OCI-LY7 (cell line): ENCODE results near the gene SLC1A7. TPM values are rescaled to one million over a fixed set of nuclear protein-coding genes. Genes with fewer than 3 reads are reported as not detected.

Experiments
- BruUV-seq: library from RNA; stranded (reverse); fragments of 400-500 nt; replicated peaks from 2 replicates; lab custom pipeline; 2021; lab: Mats Ljungman, UMichigan
- CTCF ChIA-PET: fragments of 300-600 bp; sonication (Branson Sonifier 250); formaldehyde crosslinking; loops from one replicate; lab custom pipeline; 2022; ENCODE audit warnings: antibody characterized with exemption; ENCODE audit not compliant: unreplicated experiment; lab: Charles Lee
- POLR2A ChIA-PET: fragments of 300-600 bp; sonication (Branson Sonifier 250); formaldehyde crosslinking; loops from one replicate; lab custom pipeline; 2022; ENCODE audit warnings: antibody characterized with exemption; lab: Charles Lee
- DNase-seq: peaks from one replicate; pipeline ENCODE4 v3.0.0-alpha.2; 2015; ENCODE audit warnings: low spot score
- H2AFZ ChIP-seq: fragments of 200-600 bp; sonication (generic), shearing (Covaris generic); 2 replicates; pipeline ENCODE4 v1.6.1; 2014; ENCODE audit warnings: mild to moderate bottlenecking, antibody characterized with exemption, low read length, moderate library complexity
- H3K27ac ChIP-seq: fragments of 200-600 bp; sonication (generic); 2 replicates; pipeline ENCODE4 v1.5.1; 2014; ENCODE audit warnings: mixed run types, low read depth, mild to moderate bottlenecking, moderate library complexity, low read length, inconsistent platforms; ENCODE audit not compliant: poor library complexity, severe bottlenecking
- H3K36me3 ChIP-seq: fragments of 200-600 bp; sonication (generic); 2 replicates; pipeline ENCODE4 v1.6.1; 2014; ENCODE audit warnings: mild to moderate bottlenecking, antibody characterized with exemption, low read length, moderate library complexity, mixed read lengths; ENCODE audit not compliant: insufficient read depth
- H3K4me1 ChIP-seq: fragments of 200-600 bp; sonication (generic); 2 replicates; pipeline ENCODE4 v1.5.1; 2014; ENCODE audit warnings: mild to moderate bottlenecking, low read length; ENCODE audit not compliant: insufficient read depth, poor library complexity, severe bottlenecking
- H3K4me2 ChIP-seq: fragments of 200-600 bp; sonication (generic); 2 replicates; pipeline ENCODE4 v1.6.1; 2014; ENCODE audit warnings: mild to moderate bottlenecking, low read length
- H3K4me3 ChIP-seq: fragments of 200-600 bp; sonication (generic); 2 replicates; pipeline ENCODE4 v1.5.1; 2014; ENCODE audit warnings: mild to moderate bottlenecking, low read depth, low read length; ENCODE audit not compliant: poor library complexity, severe bottlenecking
- H3K79me2 ChIP-seq: fragments of 200-600 bp; sonication (generic); 2 replicates; pipeline ENCODE4 v1.6.1; 2016; ENCODE audit warnings: low read depth, mild to moderate bottlenecking, low read length, moderate library complexity, mixed read lengths; ENCODE audit not compliant: insufficient read depth
- H3K9me2 ChIP-seq: fragments of 200-600 bp; sonication (generic); 2 replicates; pipeline ENCODE4 v1.6.1; 2016; ENCODE audit warnings: mild to moderate bottlenecking, low read length, mixed read lengths; ENCODE audit not compliant: insufficient read depth
- H3K9me3 ChIP-seq: fragments of 200-600 bp; sonication (generic); 2 replicates; pipeline ENCODE4 v1.6.1; 2014; ENCODE audit warnings: mild to moderate bottlenecking, mixed run types, low read length, mixed read lengths
- H4K20me1 ChIP-seq: fragments of 200-600 bp; sonication (generic); 2 replicates; pipeline ENCODE4 v1.6.1; 2014; ENCODE audit warnings: mild to moderate bottlenecking, antibody characterized with exemption, low read length, moderate library complexity, mixed read lengths; ENCODE audit not compliant: insufficient read depth
- CTCF ChIP-seq: fragments of 200-600 bp; sonication (generic); conservative IDR thresholded peaks from 2 replicates; pipeline ENCODE4 v1.5.1; 2014; ENCODE audit warnings: mild to moderate bottlenecking, antibody characterized with exemption, low read length, moderate library complexity, mixed read lengths
- EZH2phosphoT487 ChIP-seq: fragments of 200-600 bp; sonication (generic); IDR thresholded peaks from 2 replicates; pipeline ENCODE4 v1.6.1; 2018; ENCODE audit warnings: low read depth, borderline replicate concordance, mild to moderate bottlenecking, mixed run types, antibody characterized with exemption, low read length, moderate library complexity, mixed read lengths
- intact Hi-C: fragments of 100-400 bp; cut with micrococcal nuclease; formaldehyde crosslinking; loops from one replicate; pipeline ENCODE4 v1.10.0; 2022; ENCODE audit not compliant: unreplicated experiment
- total RNA-seq, 2 experiments: library from RNA; depleted of rRNA in 1 of 2; stranded (reverse); fragments of >200 nt in 1 of 2; shearing (Covaris generic) in 1 of 2; gene quantifications; 2 replicates each; pipeline ENCODE4 v1.2.3, GENCODE V29; 2014 to 2022

Gene SLC1A7
- total RNA-seq, 2 experiments from 2014 or later: not detected

GRCh38 chr1:53134042-53134485 is 8.4 kb downstream of the SLC1A7 start:
- no peak for DNase-seq
- H3K4me3 ChIP-seq: no peak overlapping the region
- H3K9me2 ChIP-seq: no peaks in the 10 kb centered on the region
- H3K27ac ChIP-seq: no peak overlapping the region
- H3K36me3 ChIP-seq: no peaks in the 10 kb centered on the region
- TF ChIP-seq CTCF (no peak), EZH2phosphoT487 (no peak)
- no peak overlapping the region for H2AFZ ChIP-seq
- intact Hi-C loops: no loop called here
- no peaks in the 10 kb centered on the region for H4K20me1 ChIP-seq
- ChIA-PET POLR2A (no interaction called here), CTCF (no interaction called here)
- no peaks in the 10 kb centered on the region for H3K4me1 ChIP-seq
- H3K79me2 ChIP-seq: no peaks in the 10 kb centered on the region
- no TSS peak for BruUV-seq
- no peak overlapping the region for H3K4me2 ChIP-seq
- H3K9me3 ChIP-seq: peaks cover 12% of the 10 kb centered on the region; the same call in 1 of the 2 replicates

GRCh38 chr1:53133261-53134041 is 9.0 kb downstream of the SLC1A7 start:
- Histone ChIP-seq H3K79me2 (no peaks in the 10 kb centered on the region), H3K9me2 (no peaks in the 10 kb centered on the region), H2AFZ (no peak overlapping the region), H3K4me2 (no peak overlapping the region), H4K20me1 (no peaks in the 10 kb centered on the region), H3K27ac (no peak overlapping the region), H3K36me3 (no peaks in the 10 kb centered on the region), H3K4me1 (no peaks in the 10 kb centered on the region), H3K9me3 (peaks cover 12% of the 10 kb centered on the region; the same call in 1 of the 2 replicates), H3K4me3 (no peak overlapping the region)
- CTCF ChIA-PET: no interaction called here
- no TSS peak for BruUV-seq
- POLR2A ChIA-PET: no interaction called here
- intact Hi-C loops: no loop called here
- DNase-seq: no peak
- no peak for TF ChIP-seq CTCF

GRCh38 chr1:53132176-53132575 is 10.3 kb downstream of the SLC1A7 start:
- no peak overlapping the region for H3K4me2 ChIP-seq
- H3K9me3 ChIP-seq: peaks cover 2% of the 10 kb centered on the region; the same call in 1 of the 2 replicates
- no peak overlapping the region for H3K4me3 ChIP-seq
- POLR2A ChIA-PET: no interaction called here
- BruUV-seq: no TSS peak
- H3K79me2 ChIP-seq: no peaks in the 10 kb centered on the region
- H3K36me3 ChIP-seq: no peaks in the 10 kb centered on the region
- intact Hi-C loops: no loop called here
- CTCF ChIA-PET: interaction anchor here (0.6 kb wide), 1 partner anchor 549 kb away, joined by 3 read pairs; no protein-coding TSS in a partner anchor
- no peaks in the 10 kb centered on the region for H4K20me1 ChIP-seq
- no peak overlapping the region for H2AFZ ChIP-seq
- H3K27ac ChIP-seq: no peak overlapping the region
- no peak for DNase-seq
- TF ChIP-seq CTCF: no peak
- TF ChIP-seq EZH2phosphoT487: no peak
- H3K9me2 ChIP-seq: no peaks in the 10 kb centered on the region
- H3K4me1 ChIP-seq: no peaks in the 10 kb centered on the region
